ENCODE data around the gene DPP6. TPM values are rescaled to one million over a fixed set of nuclear protein-coding genes. Genes with fewer than 3 reads are reported as not detected.
"Not testable (repeated sequence)": the region's sequence is repeated elsewhere in the genome, so short reads cannot be mapped to it uniquely, and the experiment has no call there.

Gene DPP6
- 0.21 TPM for polyA plus RNA-seq (2013, experiment 1 of 2; ENCODE audit: insufficient read length)
- 0.20 TPM for polyA plus RNA-seq (2013, experiment 2 of 2; ENCODE audit: insufficient read length)

DNA sequence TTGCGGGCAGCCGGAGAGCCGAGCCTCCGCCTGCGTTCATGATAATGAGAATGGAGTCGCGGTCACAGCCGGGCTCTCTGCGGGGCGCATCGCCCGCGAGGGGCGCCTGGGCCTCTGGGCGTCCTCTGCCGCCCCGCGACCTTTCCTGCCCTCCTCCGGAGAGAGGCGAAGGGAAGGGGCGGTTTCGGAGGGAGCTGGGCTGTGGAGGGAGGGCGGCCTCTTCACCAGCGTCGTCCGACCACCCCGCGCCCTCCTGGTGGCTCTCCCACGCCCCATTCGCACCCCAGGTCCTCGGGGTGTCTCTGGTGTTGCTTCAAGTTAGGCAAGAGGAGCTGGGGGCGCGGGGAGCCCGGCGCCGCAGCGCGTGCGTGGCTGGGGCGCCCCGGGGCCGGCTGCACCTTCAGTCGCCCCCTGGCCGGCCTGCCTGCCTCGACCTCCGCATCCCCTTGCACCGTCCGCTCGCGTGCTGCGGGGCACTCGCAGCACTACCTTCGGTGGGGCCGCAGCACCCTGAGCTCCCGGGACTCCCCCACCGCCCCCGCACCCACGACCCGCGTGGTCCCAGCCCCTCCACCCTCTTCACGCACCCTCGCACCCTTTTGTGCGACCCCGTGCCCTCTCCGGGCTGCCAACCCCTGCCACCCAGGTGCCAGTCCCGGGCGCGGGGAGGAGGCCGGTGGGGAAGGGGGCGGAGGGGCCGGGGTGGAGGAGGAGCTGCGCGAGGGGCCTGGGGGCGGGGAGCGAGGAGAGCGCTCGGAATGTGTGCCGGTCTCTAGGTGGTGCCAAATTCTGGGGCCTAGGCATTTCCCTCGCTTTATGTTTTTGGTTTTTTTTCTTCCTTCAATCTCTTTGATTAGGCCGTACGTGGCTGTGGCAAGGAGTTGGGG lies at the start of gene DPP6:
Gene DPP6 (plus strand): TSS at position 756 of the 887 bp plus-strand sequence.
- not testable (repeated sequence) for DNase-seq

DNA sequence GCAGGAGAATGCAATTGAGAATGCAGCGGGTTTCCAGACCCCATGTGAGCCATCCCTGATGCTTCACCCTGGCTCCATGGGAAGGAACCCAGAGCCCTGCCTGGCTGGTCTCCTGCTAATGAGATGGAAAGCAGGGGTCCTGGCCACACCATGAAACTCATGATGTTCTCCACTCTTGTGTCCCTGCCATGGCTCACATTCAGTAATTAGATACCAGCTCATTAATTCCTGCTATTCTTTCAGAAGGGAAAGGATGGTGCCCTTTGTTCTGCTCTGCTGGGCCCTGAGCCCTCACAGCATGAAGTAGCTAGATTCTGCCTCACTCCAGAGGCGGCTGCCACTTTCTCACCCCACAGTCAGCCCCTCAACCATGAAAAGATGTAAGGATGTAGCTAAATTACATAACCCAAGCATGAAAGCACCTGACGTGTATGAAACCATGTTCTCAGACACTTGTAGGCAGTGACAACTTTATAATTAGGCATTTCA lies 42.7 kb upstream of the DPP6 start:
- not testable (repeated sequence) for DNase-seq

DNA sequence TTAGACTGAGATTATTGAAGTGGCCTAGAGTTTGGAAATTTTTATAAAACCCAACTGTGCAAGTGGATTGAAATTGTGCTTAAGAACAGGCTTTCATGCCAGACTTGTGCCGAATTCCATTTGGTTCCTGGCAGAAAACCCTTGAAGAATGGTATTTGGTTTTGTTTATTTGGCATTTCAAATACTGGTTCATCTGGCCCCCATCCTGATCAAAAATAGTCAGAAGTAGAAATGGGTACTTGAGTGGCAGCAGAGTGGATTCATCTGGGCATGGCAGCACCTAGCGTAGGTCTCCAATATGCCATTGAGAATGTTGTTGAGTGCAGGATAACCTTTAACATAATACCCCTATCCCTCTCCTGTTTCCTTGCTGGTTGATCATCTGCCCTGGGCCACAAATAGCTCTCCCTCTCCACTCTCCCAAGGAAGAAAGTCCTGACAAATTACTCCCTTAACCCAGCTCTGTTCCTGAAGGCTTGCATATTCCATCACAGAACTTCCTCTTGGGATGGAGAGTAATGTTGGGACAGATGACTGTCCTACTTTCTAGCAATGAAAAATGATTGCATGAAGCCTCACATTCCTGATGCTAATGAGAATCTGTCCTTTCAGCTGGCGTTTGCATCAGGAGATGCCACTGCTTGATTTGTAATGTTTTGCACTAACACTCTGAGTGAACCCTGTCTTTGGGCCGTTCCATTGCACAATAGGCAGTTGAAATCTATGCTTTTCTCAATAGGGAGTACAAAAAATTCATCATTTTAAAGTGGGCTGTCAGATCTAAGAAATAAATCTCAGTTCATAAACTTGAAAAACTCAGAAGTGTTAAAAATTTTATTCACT lies 41.3 kb upstream of the DPP6 start:
- not testable (repeated sequence) for DNase-seq

DNA sequence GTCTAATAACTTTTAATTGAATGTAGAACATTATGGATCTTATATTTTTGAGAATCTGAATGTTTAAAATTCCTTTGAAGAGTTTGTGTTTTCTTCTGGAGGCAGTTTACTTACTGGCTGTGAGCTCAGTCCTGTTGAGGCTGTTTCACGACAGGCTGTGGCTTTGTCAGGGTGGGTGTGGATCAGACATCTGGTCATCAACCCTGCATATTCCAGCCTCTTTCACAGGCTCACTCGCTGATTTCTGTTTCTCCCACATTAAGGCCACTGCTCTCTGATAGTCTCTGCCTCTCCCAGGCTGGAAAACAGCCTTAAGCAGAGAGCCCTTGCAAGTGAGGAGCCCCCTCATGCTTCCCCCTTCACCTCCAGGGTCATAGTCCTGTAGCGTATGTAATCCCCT lies 39.4 kb upstream of the DPP6 start:
- DNase-seq, result not testable (repeated sequence)

DNA sequence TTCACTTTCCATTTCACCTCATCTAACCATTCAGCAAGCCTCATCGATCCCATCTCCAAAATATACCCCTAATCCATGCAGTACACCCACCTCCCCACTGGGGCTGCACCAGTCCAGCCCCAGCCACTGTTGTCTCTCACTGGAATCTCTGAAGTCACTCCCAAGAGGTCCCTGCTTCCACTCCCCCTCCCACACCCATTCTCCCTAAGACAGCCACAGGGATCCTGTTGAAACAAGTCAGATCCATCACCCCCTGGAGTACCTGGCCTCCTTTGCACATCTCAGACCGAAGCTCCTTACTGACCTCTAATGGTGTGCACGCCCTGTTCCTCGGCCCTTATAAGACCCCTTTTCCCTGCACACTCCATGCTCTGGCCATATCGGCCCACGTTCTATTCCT lies 36.6 kb upstream of the DPP6 start:
- not testable (repeated sequence) for DNase-seq

DNA sequence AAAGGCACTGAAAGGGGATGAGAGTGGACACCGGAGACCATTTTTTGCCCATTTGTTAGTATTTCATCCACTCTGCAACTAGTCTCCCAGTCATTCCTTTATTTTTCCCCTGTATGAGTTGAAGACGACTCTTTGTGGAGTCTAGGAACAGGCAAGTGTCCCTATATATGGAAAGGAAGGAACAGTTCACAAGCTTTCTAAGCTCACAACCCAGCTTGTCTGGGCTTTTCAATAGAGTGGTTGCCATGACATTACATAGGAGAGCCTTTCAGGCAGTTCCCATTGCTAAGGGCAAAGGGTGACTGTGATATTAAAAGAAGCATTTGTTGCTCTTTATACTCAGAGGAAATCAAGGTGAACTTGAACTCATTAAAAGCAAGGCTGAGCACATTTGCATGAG lies 33.8 kb upstream of the DPP6 start:
- not testable (repeated sequence) for DNase-seq

DNA sequence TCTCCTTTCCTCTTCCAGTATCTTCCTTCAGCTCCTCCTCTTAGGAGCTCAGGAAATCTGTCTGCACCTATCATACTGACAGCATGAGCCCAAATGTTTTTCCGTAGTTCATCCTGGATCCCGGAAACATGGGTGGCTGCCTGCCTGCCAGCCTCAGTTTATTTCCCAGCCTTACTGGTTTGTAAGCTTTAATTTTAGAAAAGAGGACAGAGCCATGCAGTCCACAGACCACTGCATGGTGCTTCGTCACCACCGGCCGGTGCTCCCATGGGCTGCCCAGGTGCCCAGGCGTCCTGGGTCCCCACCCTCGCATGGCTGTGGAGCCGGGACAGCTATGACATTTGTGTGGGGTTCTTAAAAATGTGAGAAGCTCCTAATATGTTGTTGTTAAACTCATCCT lies 24.4 kb upstream of the DPP6 start:
- DNase-seq, result not testable (repeated sequence)

DNA sequence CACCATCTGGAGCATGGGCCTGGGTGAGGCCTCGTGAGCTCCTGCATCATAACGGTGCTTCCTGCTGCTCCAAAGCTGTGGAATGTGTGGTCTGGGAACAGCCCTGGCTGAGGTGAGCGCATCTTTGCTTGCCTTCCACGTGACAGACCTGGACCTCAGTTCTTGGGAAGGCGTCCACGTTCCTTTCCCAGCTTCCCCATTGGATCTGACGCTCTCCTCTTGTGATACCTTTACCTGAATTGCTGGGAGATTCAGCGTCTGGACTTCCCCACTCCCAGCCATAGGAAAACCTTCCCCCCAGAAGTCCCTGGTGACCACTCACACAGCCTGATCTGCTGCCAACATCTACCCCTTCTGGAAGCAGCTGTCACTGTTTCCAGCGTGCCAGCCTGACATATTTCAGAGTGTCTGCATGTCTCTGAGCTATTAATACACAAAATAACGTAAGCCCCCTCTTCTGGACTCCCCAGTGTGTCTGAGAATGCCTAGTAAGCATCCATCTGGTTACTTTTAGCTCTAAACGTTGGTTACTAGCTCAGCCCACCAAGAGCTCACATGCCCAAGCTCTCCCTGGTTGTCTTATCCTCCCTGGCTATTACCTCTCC lies 21.6 kb upstream of the DPP6 start:
- DNase-seq, result not testable (repeated sequence)

DNA sequence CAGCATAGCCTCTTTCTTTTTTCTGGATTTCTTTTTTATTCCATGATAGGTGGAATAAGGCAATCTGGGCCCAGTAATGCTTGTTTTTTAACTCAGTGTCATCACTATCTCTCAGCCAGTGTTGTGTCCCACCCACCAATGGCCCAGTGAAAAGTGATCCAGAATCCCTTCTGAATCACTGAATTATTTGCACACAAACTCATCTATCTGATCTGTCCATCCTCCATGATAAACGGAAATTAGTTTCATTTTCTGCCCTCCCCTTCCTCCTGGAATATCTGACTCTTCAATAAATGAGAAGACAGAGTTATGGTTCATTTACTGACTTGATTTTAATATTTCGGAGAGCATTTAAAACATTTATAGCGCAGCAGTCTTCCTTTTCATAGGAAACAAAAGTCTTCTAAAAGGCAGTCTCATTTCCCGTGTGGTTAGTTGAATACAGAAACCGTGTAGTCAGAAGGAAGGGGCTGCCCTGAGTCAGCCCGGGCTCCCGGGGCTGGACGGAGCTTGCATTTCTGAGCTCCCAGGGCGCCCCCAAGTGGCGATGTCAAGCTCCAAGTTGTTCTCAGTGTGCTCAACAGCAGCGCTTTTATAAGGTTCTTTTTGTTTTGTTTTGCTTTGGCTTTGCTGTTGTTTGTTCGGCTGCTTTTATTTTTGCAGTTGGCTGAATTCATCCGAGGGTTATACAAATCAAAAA lies 12.6 kb upstream of the DPP6 start:
- not testable (repeated sequence) for DNase-seq

DNA sequence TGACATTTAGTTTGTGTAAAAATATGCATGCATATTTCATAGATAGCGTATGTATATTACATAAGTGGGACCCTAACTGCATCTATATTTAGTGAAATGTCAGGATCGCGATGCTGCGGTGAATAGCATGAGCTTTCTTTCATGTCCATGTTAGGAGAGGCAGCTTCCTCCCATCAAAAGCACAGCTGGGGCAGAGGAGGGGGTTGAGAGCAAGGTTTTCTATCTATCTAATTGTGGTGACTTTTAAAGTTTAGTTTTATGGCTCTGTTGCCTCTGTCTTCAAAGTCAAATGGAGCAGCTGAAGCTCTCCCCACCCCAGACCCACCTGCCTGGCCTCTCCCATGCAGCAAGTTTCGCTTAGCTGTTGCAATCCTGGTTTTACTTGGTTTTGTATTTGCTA lies 1.8 kb upstream of the DPP6 start:
- not testable (repeated sequence) for DNase-seq

DNA sequence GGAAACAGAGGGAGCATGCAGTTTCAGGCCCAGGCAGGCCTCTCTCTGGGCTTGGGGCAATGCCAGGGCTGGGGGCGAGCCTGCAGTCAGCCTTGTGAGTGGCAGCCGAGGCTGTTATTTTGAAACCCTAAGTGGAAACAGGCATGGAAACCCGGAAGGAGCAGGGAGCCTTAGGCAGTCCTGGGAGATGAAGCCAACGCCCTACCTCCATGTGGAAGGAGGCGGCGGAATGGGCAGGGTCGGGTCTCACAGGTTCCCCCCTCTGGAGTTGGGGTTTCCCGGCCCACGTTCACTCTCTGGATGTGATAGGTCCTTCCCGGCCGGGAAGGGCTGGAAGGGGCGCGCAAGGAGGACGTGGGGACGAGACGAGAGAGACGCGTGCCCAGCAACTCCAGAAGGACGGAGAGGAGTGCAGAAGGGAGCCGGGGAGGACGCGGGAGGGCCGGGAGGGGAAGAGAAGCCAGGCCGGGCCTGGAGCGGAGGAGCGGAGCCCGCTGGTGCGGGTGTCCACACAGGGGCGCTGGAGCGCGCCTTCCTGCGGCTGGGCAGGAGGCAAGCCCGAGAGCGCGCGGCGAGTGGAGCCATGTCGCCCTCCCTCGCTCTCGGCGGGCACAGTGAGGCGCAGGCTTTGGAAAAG lies 1.1 kb upstream of the DPP6 start:
- not testable (repeated sequence) for DNase-seq

DNA sequence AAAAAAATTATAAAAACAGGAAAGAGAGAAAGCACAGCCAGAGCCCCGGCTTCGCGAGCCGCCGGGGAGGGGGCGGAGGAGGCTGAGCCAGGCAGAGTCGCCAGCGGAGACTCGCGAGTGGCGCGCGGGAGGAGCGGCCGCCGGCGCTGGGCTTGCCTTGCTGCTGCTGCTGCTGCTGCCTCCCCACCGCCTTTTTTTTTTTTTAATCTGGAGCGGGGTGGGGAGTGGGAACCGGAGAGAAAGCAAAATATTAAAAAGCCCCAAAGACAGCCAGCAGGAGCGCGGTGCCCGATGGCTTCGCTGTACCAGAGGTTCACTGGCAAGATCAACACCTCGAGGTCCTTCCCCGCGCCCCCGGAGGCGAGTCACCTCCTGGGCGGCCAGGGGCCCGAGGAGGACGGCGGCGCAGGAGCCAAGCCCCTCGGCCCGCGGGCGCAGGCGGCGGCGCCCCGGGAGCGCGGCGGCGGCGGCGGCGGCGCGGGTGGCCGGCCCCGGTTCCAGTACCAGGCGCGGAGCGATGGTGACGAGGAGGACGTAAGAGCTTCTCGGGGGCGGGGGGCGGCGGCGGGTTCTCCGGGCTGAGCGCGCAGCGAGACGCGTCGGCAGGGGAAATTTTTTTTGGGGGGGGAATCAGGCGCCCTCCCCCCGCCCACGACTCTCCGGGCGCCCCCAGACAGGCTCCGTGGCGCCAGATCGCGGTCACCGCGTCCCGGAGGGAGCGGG lies 493 bp downstream of the DPP6 start:
- DNase-seq, result not testable (repeated sequence)

DNA sequence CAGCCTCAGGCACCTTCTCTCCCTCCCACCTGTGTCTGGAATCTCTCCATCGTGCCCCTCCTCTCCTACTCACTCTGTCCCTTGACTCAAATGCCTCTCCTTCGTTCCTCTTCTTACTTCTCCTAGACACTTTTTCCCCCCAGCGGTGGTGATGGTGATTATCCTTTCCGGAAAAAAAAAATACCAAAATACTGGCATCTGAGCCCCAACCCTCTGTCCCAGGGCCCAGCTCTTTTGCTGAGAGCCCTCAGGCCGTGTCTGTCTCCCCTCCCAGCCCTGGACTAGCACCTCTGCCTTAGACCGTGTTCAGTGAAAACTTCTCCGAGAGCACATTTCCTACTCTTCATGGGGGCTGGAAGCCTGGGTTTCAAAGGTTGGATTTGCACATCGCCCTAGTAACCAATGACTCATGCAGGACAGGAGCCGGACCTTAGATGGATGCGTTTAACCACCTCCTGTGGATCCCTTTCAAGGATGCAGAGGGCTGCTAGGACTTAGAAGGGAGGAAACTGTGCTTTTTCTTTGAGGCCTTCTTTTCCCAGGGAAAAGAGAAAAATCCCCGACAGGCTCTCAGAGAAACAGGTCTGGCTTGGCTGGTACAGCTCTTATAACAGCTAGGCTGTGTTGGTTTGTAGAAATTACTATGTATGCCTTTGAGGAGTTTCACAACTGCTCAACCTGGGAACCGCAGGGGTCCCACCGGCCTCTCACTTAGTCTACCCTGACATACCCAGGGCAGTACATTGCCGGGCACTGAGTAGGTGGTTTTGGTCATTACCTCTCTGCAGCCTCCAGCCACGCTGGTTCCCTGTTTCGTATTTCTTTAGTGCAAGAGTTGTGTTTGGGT lies 1.5 kb downstream of the DPP6 start:
- DNase-seq, result not testable (repeated sequence)

DNA sequence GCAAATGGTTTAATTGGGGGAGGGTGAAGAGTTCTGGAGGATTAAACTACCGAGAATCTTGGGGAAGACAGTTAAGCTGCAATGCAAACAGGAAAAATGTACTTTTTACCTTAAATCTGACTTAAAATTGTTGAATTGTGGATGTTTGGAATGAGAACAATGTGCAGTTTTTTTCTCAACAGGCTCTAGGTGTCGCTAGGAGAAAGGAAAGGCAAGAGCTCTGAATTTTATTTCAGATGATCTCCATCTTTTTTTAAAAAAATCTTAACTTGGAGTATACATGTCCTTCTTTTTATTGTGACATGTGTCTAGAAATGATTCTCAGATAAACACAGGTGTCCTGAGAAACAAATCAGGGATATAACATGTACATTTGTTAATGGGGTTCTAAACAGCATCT lies 2.5 kb downstream of the DPP6 start:
- DNase-seq, result not testable (repeated sequence)

DNA sequence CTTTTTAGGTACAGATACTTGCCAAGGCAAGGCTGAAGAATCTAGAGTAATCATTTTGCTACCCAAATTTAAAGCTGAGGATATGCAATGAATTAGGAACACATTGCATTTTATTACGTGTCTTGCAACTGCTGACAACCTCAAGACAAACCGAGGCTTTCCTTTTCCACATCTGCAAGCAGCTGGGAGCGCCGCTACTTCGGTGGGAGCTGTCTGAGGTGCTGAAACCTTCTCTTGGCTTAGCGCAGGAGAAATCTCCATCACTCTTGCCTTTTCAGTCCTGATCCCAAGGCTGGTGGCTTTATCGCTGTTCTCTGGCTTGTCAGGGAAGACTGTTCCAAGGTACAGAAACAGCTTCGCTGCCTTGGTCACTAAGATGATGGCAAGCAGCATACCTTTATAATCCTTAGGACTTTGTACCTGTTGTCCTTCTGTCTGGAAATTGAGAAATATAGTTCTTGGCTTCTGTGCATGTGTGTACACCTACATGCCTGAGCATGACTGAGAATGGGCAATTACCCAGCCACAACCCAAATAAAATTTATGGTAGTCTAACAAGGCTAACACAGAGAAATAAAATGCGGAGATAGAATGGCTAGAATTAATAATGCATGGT lies 3.4 kb downstream of the DPP6 start:
- DNase-seq, result peak; percentile 17

DNA sequence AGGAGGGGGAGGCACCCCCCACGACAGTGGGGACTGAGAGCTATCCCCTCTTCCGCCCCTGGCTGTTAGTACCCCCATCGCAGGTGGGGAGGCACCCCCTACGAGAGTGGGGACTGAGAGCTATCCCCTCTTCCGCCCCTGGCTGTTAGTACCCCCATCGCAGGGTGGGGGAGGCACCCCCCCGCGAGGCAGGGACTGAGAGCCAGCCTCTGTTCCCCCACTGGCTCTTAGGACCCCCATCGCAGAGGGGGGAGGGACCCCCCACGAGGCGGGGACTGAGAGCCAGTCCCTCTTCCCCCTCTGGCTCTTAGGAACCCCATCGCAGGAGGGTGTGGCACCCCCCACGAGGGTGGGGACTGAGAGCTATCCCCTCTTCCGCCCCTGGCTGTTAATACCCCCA lies 6.6 kb downstream of the DPP6 start:
- DNase-seq, result not testable (repeated sequence)

DNA sequence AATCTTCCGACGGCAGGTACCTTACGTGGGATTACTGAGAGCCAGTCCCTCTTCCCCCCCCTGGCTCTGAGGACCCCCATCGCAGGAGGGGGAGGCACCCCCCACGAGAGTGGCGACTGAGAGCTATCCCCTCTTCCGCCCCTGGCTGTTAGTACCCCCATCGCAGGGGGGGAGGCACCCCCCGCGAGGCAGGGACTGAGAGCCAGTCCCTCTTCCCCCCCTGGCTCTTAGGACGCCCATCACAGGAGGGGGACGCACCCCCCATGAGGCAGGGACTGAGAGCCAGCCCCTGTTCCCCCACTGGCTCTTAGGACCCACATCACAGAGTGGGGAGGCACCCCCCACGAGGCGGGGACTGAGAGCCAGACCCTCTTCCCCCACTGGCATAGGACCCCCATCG lies 8.4 kb downstream of the DPP6 start:
- not testable (repeated sequence) for DNase-seq

DNA sequence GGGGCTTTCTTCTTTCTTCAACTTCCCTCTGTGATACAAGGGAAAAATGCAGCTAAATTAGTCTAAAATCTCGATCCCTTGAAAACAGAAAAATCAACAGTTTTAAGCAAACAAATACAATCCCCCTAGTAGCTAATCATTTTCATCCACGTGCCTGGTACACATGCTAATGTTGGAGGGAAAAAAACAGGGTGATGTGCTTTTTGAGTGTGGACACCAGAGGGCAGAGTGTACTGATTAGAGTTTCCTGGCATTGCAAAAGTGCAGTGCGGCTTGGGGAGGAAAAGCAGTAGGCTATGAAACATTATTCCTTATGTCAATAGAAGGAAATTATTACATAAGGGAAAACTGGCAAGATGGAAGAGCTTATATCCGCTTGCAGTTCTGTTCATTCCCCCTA lies 19.6 kb downstream of the DPP6 start:
- not testable (repeated sequence) for DNase-seq
